ENCODE results near the gene CFAP58. TPM values are rescaled to one million over a fixed set of nuclear protein-coding genes. Genes with fewer than 3 reads are reported as not detected.

Gene CFAP58
- total and polyA plus RNA-seq, 4 donors = 0.01 to 0.09 (median 0.08) TPM; not detected in 1

GRCh38 chr10:104483582-104483981 lies 129.9 kb downstream of the CFAP58 start (continued):
- TF ChIP-seq GABPA (IDR thresholded peaks at IDR 0.05 in 1 of 2, conservative IDR thresholded peaks at IDR 0.05 in 1 of 2) = no peak
- TF ChIP-seq MAX (IDR thresholded peaks at IDR 0.05) = no peak
- TF ChIP-seq TAF1 (conservative IDR thresholded peaks at IDR 0.05) = no peak
- no peak for TF ChIP-seq YY1 (IDR thresholded peaks at IDR 0.05)
- no peak for TF ChIP-seq HNF4A (conservative IDR thresholded peaks at IDR 0.05)
- TF ChIP-seq CTCF (IDR thresholded peaks at IDR 0.05; ENCODE audit: low read depth, low read length, missing input control) = no peak

GRCh38 chr10:104485632-104486031 lies 132.0 kb downstream of the CFAP58 start:
- Histone ChIP-seq H3K9ac (ENCODE audit: low read depth in 1 of 2, low read length in 2 of 2) (no peak overlapping the region), H3K27ac (ENCODE audit: low read depth in 1 of 2, low read length in 2 of 2) (no peak overlapping the region), H3K36me3 (ENCODE audit: control insufficient read depth in 4 of 4, insufficient read depth in 3 of 4, low read depth in 1 of 4, low read length in 3 of 4) (no peaks in the 10 kb centered on the region), H3K4me3 (ENCODE audit: low read depth in 1 of 3, low read length in 3 of 3) (no peak overlapping the region), H3K9me3 (ENCODE audit: control insufficient read depth in 4 of 4, low read length in 3 of 4) (no peaks in the 10 kb centered on the region), H3K4me1 (ENCODE audit: control insufficient read depth in 4 of 4, insufficient read depth in 4 of 4, low read length in 3 of 4) (no peaks in the 10 kb centered on the region), H3K27me3 (ENCODE audit: control insufficient read depth in 4 of 4, insufficient read depth in 4 of 4, low read length in 3 of 4) (peaks cover 0 to 4% (median 0%) of the 10 kb centered on the region in 4 donors)
- DNase-seq (ENCODE audit: low spot score) = no peak
- 66% methylated on average over 3 of the region's 3 CpGs for WGBS
- TF ChIP-seq FOXA2 (IDR thresholded peaks at IDR 0.05) (no peak), ZBTB33 (IDR thresholded peaks at IDR 0.05) (no peak), HNF4G (IDR thresholded peaks at IDR 0.05) (no peak), HNF4A (conservative IDR thresholded peaks at IDR 0.05) (no peak), REST (IDR thresholded peaks at IDR 0.05) (no peak), JUND (IDR thresholded peaks at IDR 0.05) (no peak), GABPA (IDR thresholded peaks at IDR 0.05 in 1 of 2, conservative IDR thresholded peaks at IDR 0.05 in 1 of 2) (no peak)

- no peak overlapping the region for H3K4me3 ChIP-seq (ENCODE audit: low read depth in 1 of 3, low read length in 3 of 3)
- no peaks in the 10 kb centered on the region for H3K4me1 ChIP-seq (ENCODE audit: control insufficient read depth in 4 of 4, insufficient read depth in 4 of 4, low read length in 3 of 4)
- TF ChIP-seq RXRA (IDR thresholded peaks at IDR 0.05) (no peak), MAX (IDR thresholded peaks at IDR 0.05) (no peak), TAF1 (conservative IDR thresholded peaks at IDR 0.05) (no peak), HNF4A (conservative IDR thresholded peaks at IDR 0.05) (no peak), JUND (IDR thresholded peaks at IDR 0.05) (no peak), YY1 (IDR thresholded peaks at IDR 0.05) (no peak)
- H3K27ac ChIP-seq (ENCODE audit: low read depth in 1 of 2, low read length in 2 of 2) = no peak overlapping the region
- no peaks in the 10 kb centered on the region for H3K9me3 ChIP-seq (ENCODE audit: control insufficient read depth in 4 of 4, low read length in 3 of 4)
- 88% methylated on average over 1 of the region's 1 CpG for WGBS
- no peak for DNase-seq (ENCODE audit: low spot score)
- H3K9ac ChIP-seq (ENCODE audit: low read depth in 1 of 2, low read length in 2 of 2) = no peak overlapping the region
- peaks cover 0 to 4% (median 0%) of the 10 kb centered on the region in 4 donors for H3K27me3 ChIP-seq (ENCODE audit: control insufficient read depth in 4 of 4, insufficient read depth in 4 of 4, low read length in 3 of 4)
- H3K36me3 ChIP-seq (ENCODE audit: control insufficient read depth in 4 of 4, insufficient read depth in 3 of 4, low read depth in 1 of 4, low read length in 3 of 4) = no peaks in the 10 kb centered on the region
Measured at GRCh38 chr10:104486803-104487202, 133.2 kb downstream of the CFAP58 start.

All from liver (tissue), 9 donors.